NB4 (cell line): ENCODE data around the gene SULT1C3.

Experiments
- MYC ChIP-seq: IDR thresholded peaks from 2 replicates; pipeline ENCODE4 v1.6.1; 2011; ENCODE audit warnings: low read depth, low read length
- POLR2A ChIP-seq: IDR thresholded peaks from 2 replicates; pipeline ENCODE4 v1.6.1; 2011; ENCODE audit warnings: mild to moderate bottlenecking; ENCODE audit not compliant: insufficient read length; ENCODE audit errors: extremely low read depth
- TF ChIP-seq, protein P1 (sequence below): IDR thresholded peaks from one replicate; pipeline ENCODE4 v1.5.1; 2012; ENCODE audit warnings: low read depth, low read length
- TF ChIP-seq, protein P2 (sequence below): IDR thresholded peaks from 2 replicates; pipeline ENCODE4 v1.6.1; 2011; ENCODE audit warnings: low read depth, low read length

DNA sequence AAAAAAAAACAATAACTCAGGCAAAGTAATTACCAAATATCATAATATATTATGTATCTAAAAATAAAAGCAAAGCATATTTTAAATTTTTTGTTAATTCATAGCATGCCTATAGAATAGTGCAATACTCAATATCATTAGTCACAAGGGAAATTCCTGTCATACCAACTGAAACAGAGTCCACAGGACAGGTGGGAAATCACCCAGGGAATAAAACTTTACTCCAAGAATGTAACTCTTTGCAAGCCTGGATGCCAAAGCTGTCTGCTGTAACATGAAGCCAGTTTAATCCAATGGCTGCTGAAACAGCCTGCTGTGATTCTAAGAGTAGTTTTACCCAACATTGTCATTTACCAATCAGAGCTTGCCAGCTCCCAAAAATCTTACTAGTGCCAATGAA is 40.0 kb upstream of the SULT1C3 start:
- TF ChIP-seq, protein P1, sequence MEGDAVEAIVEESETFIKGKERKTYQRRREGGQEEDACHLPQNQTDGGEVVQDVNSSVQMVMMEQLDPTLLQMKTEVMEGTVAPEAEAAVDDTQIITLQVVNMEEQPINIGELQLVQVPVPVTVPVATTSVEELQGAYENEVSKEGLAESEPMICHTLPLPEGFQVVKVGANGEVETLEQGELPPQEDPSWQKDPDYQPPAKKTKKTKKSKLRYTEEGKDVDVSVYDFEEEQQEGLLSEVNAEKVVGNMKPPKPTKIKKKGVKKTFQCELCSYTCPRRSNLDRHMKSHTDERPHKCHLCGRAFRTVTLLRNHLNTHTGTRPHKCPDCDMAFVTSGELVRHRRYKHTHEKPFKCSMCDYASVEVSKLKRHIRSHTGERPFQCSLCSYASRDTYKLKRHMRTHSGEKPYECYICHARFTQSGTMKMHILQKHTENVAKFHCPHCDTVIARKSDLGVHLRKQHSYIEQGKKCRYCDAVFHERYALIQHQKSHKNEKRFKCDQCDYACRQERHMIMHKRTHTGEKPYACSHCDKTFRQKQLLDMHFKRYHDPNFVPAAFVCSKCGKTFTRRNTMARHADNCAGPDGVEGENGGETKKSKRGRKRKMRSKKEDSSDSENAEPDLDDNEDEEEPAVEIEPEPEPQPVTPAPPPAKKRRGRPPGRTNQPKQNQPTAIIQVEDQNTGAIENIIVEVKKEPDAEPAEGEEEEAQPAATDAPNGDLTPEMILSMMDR: no peak
- TF ChIP-seq POLR2A (no peak), MYC (no peak)
- TF ChIP-seq, protein P2, sequence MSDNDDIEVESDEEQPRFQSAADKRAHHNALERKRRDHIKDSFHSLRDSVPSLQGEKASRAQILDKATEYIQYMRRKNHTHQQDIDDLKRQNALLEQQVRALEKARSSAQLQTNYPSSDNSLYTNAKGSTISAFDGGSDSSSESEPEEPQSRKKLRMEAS: no peak
